ENCODE results near the gene MSH2.
"Not testable (repeated sequence)": the region's sequence is repeated elsewhere in the genome, so short reads cannot be mapped to it uniquely, and the experiment has no call there.

MSH2 gene

DNA sequence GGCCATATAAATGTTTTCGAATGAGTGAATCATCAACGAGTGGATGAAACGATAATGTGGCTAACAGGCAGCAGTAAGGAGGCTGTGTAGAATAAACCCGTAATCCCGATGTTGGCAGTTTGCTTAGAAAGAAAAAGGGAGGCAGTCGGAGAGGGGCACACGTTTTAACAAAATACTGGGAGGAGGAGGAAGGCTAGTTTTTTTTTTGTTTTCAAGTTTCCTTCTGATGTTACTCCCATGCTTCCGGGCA lies 476 bp upstream of the MSH2 start:
- Histone ChIP-seq H3K9me3 (ENCODE audit: insufficient read depth, low read length) (no peaks in the 10 kb centered on the region), H3K27ac (ENCODE audit: low read length) (peak overlapping the region; percentile 39)

DNA sequence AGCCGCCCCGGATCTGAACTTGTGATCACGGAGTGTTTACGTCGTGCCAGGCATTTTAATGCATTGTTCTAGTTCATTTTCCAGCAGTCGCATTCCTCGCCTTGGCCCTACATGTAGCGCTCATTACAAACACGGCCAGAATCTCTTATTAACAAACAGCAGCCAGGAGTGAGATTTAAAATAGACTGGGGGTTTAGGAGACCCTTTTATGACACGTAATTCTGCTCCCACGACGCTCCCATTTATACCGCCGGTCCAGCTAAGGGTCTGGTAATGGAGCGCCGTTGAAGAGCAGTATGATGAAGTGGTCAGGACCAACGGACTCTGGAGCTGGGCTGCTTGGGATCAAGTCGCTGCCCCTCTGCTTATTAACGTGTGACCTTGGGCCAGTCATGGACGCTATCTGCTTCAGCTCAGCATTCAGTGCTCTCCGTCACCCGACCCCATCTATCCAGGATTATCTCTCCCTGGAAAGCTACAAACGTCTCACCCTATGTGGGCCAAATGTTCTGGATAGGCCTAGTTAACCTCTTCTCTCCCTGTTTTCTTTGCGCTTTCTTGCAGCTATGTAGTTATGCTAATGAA lies 745 bp downstream of the MSH2 start:
- peak overlapping the region; percentile 69 for H3K27ac ChIP-seq (ENCODE audit: low read length)
- peaks cover 10% of the 10 kb centered on the region for H3K4me1 ChIP-seq (ENCODE audit: low read length)
- TF ChIP-seq EZH2phosphoT487 (IDR thresholded peaks at IDR 0.05; ENCODE audit: low read depth), result no peak
- TF ChIP-seq, protein P1, sequence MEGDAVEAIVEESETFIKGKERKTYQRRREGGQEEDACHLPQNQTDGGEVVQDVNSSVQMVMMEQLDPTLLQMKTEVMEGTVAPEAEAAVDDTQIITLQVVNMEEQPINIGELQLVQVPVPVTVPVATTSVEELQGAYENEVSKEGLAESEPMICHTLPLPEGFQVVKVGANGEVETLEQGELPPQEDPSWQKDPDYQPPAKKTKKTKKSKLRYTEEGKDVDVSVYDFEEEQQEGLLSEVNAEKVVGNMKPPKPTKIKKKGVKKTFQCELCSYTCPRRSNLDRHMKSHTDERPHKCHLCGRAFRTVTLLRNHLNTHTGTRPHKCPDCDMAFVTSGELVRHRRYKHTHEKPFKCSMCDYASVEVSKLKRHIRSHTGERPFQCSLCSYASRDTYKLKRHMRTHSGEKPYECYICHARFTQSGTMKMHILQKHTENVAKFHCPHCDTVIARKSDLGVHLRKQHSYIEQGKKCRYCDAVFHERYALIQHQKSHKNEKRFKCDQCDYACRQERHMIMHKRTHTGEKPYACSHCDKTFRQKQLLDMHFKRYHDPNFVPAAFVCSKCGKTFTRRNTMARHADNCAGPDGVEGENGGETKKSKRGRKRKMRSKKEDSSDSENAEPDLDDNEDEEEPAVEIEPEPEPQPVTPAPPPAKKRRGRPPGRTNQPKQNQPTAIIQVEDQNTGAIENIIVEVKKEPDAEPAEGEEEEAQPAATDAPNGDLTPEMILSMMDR (IDR thresholded peaks at IDR 0.05; ENCODE audit: low read depth, low read length), result no peak

More for the DNA sequence above, 476 bp upstream of the MSH2 start:
- Histone ChIP-seq H3K9ac (ENCODE audit: low read length) (peak overlapping the region; percentile 79), H3K4me2 (ENCODE audit: low read length) (peak overlapping the region; percentile 93), H4K20me1 (ENCODE audit: insufficient read depth, low read length) (peaks cover 12% of the 10 kb centered on the region; the same call in 1 of the 2 replicates), H3K4me3 (ENCODE audit: low read length) (peak overlapping the region; percentile 96), H3K79me2 (ENCODE audit: low read length) (peaks cover 44% of the 10 kb centered on the region), H3K4me1 (ENCODE audit: low read length) (peaks cover 10% of the 10 kb centered on the region), H3K36me3 (replicated peaks; ENCODE audit: low read depth, low read length) (peaks cover 4% of the 10 kb centered on the region), H3K27me3 (ENCODE audit: low read depth, low read length) (no peaks in the 10 kb centered on the region), H2AFZ (ENCODE audit: low read depth, low read length) (peak overlapping the region; percentile 66)
- TF ChIP-seq EZH2phosphoT487 (IDR thresholded peaks at IDR 0.05; ENCODE audit: low read depth), result no peak
- TF ChIP-seq, protein P1 (IDR thresholded peaks at IDR 0.05; ENCODE audit: low read depth, low read length), result no peak

DNA sequence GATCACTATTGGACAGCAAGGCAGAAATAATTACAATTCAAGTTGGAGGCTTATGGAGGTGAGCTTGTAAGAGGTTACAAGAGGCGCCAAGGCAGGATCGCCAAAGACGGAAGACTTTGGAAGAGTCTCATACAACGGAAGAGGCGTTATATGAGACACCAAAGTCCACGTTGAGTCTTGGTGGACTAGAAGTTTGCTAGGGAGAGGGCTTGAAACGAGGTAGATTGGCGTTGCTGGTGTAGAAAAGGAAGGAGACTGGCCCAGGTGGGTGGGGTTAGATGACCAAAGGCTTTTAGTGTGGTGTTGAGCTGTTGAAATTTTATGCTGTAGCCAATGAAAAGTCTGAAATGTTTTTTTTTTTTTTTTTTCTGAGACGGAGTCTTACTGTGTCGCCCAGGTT lies 1.4 kb downstream of the MSH2 start:
- peak overlapping the region; percentile 96 for H3K4me3 ChIP-seq (ENCODE audit: low read length)
- peaks cover 4% of the 10 kb centered on the region for H3K36me3 ChIP-seq (replicated peaks; ENCODE audit: low read depth, low read length)
- H3K4me1 ChIP-seq (ENCODE audit: low read length), result peaks cover 10% of the 10 kb centered on the region
- no peaks in the 10 kb centered on the region for H3K27me3 ChIP-seq (ENCODE audit: low read depth, low read length)
- H3K9ac ChIP-seq (ENCODE audit: low read length), result peak overlapping the region; percentile 94
- no peak overlapping the region for H2AFZ ChIP-seq (ENCODE audit: low read depth, low read length)
- peak overlapping the region; percentile 95 for H3K4me2 ChIP-seq (ENCODE audit: low read length)
- H4K20me1 ChIP-seq (ENCODE audit: insufficient read depth, low read length), result peaks cover 17% of the 10 kb centered on the region
- no peaks in the 10 kb centered on the region for H3K9me3 ChIP-seq (ENCODE audit: insufficient read depth, low read length)
- TF ChIP-seq, protein P1 (IDR thresholded peaks at IDR 0.05; ENCODE audit: low read depth, low read length), result no peak
- TF ChIP-seq EZH2phosphoT487 (IDR thresholded peaks at IDR 0.05; ENCODE audit: low read depth), result no peak
- H3K27ac ChIP-seq (ENCODE audit: low read length), result no peak overlapping the region
- H3K79me2 ChIP-seq (ENCODE audit: low read length), result peaks cover 57% of the 10 kb centered on the region

More for the DNA sequence above, 745 bp downstream of the MSH2 start:
- peak overlapping the region; percentile 13; the same call in 1 of the 2 replicates for H2AFZ ChIP-seq (ENCODE audit: low read depth, low read length)
- H3K9ac ChIP-seq (ENCODE audit: low read length), result peak overlapping the region; percentile 94
- H3K36me3 ChIP-seq (replicated peaks; ENCODE audit: low read depth, low read length), result peaks cover 4% of the 10 kb centered on the region
- no peaks in the 10 kb centered on the region for H3K9me3 ChIP-seq (ENCODE audit: insufficient read depth, low read length)
- peak overlapping the region; percentile 96 for H3K4me3 ChIP-seq (ENCODE audit: low read length)
- H3K79me2 ChIP-seq (ENCODE audit: low read length), result peaks cover 55% of the 10 kb centered on the region
- H4K20me1 ChIP-seq (ENCODE audit: insufficient read depth, low read length), result peaks cover 17% of the 10 kb centered on the region
- peak overlapping the region; percentile 95 for H3K4me2 ChIP-seq (ENCODE audit: low read length)
- no peaks in the 10 kb centered on the region for H3K27me3 ChIP-seq (ENCODE audit: low read depth, low read length)

DNA sequence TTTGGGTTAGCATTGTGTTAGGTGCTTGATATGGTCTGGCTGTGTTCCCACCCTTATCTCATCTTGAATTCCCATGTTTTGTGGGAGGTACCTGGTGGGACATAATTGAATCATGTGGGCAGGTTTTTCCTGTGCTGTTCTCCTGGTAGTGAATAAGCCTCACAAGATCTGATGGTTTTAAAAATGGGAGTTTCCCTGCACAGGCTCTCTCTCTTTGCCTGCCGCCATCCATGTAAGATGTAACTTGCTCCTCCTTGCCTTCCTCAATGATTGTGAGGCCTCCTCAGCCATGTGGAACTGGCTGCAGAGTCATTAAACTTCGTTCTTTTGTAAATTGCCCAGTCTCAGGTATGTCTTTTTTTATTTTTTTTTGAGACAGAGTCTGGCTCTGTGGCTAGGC lies 2.8 kb downstream of the MSH2 start:
- no peak overlapping the region for H3K4me2 ChIP-seq (ENCODE audit: low read length)

DNA sequence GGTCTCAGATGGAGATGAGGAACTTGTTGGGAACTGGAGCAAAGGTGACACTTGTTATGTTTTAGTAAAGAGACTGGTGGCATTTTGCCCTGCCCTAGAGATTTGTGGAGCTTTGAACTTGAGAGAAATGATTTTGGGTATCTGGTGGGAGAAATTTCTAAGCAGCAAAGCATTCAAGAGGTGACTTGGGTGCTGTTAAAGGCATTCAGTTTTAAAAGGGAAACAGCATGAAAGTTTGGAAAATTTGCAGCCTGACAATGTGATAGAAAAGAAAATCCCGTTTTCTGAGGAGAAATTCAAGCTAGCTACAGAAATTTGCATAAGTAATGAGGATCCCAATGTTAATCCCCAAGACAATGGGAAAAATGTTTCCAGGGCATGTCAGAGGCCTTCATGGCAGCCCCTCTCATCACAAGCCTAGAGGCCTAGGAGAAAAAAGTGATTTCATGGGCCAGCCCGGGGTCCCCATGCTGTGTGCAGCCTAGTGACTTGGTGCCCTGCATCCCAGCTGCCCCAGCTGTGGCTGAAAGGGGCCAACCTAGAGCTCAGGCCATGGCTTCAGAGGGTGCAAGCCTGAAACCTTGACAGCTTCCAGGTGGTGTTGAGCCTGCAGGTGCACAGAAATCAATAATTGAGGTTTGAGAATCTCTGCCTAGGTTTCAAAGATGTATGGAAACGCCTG lies 3.8 kb downstream of the MSH2 start:
- not testable (repeated sequence) for H2AFZ ChIP-seq (ENCODE audit: low read depth, low read length); H3K36me3 ChIP-seq (replicated peaks; ENCODE audit: low read depth, low read length); H3K9ac ChIP-seq (ENCODE audit: low read length); H3K4me2 ChIP-seq (ENCODE audit: low read length); H3K4me1 ChIP-seq (ENCODE audit: low read length); H3K27ac ChIP-seq (ENCODE audit: low read length); H3K27me3 ChIP-seq (ENCODE audit: low read depth, low read length); H3K4me3 ChIP-seq (ENCODE audit: low read length); H3K9me3 ChIP-seq (ENCODE audit: insufficient read depth, low read length)
- Histone ChIP-seq H4K20me1 (ENCODE audit: insufficient read depth, low read length) (peaks cover 17% of the 10 kb centered on the region), H3K79me2 (ENCODE audit: low read length) (peaks cover 60% of the 10 kb centered on the region)

More for the DNA sequence above, 2.8 kb downstream of the MSH2 start:
- H3K4me3 ChIP-seq (ENCODE audit: low read length), result no peak overlapping the region
- H3K27ac ChIP-seq (ENCODE audit: low read length), result no peak overlapping the region
- peaks cover 7% of the 10 kb centered on the region for H3K36me3 ChIP-seq (replicated peaks; ENCODE audit: low read depth, low read length)
- H3K4me1 ChIP-seq (ENCODE audit: low read length), result peaks cover 10% of the 10 kb centered on the region
- no peak overlapping the region for H3K9ac ChIP-seq (ENCODE audit: low read length)
- peaks cover 17% of the 10 kb centered on the region for H4K20me1 ChIP-seq (ENCODE audit: insufficient read depth, low read length)
- peaks cover 60% of the 10 kb centered on the region for H3K79me2 ChIP-seq (ENCODE audit: low read length)
- no peaks in the 10 kb centered on the region for H3K27me3 ChIP-seq (ENCODE audit: low read depth, low read length)
- no peaks in the 10 kb centered on the region for H3K9me3 ChIP-seq (ENCODE audit: insufficient read depth, low read length)
- no peak for TF ChIP-seq EZH2phosphoT487 (IDR thresholded peaks at IDR 0.05; ENCODE audit: low read depth)
- TF ChIP-seq, protein P1 (IDR thresholded peaks at IDR 0.05; ENCODE audit: low read depth, low read length), result no peak
- no peak overlapping the region for H2AFZ ChIP-seq (ENCODE audit: low read depth, low read length)

DNA sequence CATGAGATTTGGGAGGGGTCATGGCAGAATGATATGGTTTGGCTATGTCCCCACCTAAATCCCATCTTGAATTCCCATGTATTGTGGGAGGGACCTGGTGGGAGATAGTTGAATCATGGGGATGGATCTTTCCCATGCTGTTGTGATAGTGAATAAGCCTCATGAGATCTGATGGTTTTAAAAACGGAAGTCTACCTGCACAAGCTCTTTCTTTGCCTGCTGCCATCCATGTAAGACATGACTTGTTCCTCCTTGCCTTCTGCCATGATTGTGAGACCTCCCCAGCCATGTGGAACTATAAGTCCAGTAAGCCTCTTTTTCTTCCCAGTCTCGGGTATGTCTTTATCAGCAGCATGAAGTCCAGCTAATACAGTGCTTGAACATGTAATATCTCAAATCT lies 5.0 kb downstream of the MSH2 start:
- Histone ChIP-seq H4K20me1 (ENCODE audit: insufficient read depth, low read length) (peaks cover 17% of the 10 kb centered on the region), H3K79me2 (ENCODE audit: low read length) (peaks cover 60% of the 10 kb centered on the region)
- H3K4me1 ChIP-seq (ENCODE audit: low read length); H3K9me3 ChIP-seq (ENCODE audit: insufficient read depth, low read length); H3K4me3 ChIP-seq (ENCODE audit: low read length); H3K27ac ChIP-seq (ENCODE audit: low read length); H3K27me3 ChIP-seq (ENCODE audit: low read depth, low read length); H3K9ac ChIP-seq (ENCODE audit: low read length); H3K36me3 ChIP-seq (replicated peaks; ENCODE audit: low read depth, low read length); H2AFZ ChIP-seq (ENCODE audit: low read depth, low read length); H3K4me2 ChIP-seq (ENCODE audit: low read length): not testable (repeated sequence)
